GM23338 (cell line): ENCODE results near the gene IQGAP1. TPM values are rescaled to one million over a fixed set of nuclear protein-coding genes. Genes with fewer than 3 reads are reported as not detected.

Experiments used
- ATAC-seq: fragments of 200-7000 bp; cut with Tn5 transposase; 3 replicates; pipeline ENCODE4 v1.9.1; 2020
- DNase-seq: peaks from one replicate; pipeline ENCODE4 v3.0.0-alpha.2; 2015; ENCODE audit warnings: low spot score
- H2AFZ ChIP-seq: fragments of 200-600 bp; sonication (generic); 2 replicates; pipeline ENCODE4 v1.8.0; 2016; ENCODE audit warnings: antibody characterized with exemption, mild to moderate bottlenecking, moderate library complexity
- H3F3A ChIP-seq: fragments of 200-600 bp; sonication (generic); replicated peaks from 2 replicates; pipeline ENCODE4 v1.8.0; 2017; ENCODE audit warnings: antibody characterized with exemption, mixed run types, low read depth
- H3K27ac ChIP-seq: fragments of 200-600 bp; sonication (generic); 2 replicates; pipeline ENCODE4 v1.6.1; 2016; ENCODE audit warnings: low read depth
- H3K27me3 ChIP-seq: fragments of 200-600 bp; sonication (generic); 2 replicates; pipeline ENCODE4 v1.8.0; 2016; ENCODE audit warnings: mild to moderate bottlenecking, mixed run types, moderate library complexity; ENCODE audit not compliant: insufficient read depth
- H3K36me3 ChIP-seq: fragments of 200-600 bp; sonication (generic); 2 replicates; pipeline ENCODE4 v1.8.0; 2016; ENCODE audit warnings: mild to moderate bottlenecking; ENCODE audit not compliant: insufficient read depth
- H3K4me1 ChIP-seq: fragments of 200-600 bp; sonication (generic); 2 replicates; pipeline ENCODE4 v1.8.0; 2016; ENCODE audit warnings: mild to moderate bottlenecking, moderate library complexity; ENCODE audit not compliant: insufficient read depth
- H3K4me2 ChIP-seq: fragments of 200-600 bp; sonication (generic); 2 replicates; pipeline ENCODE4 v1.7.1; 2017; ENCODE audit warnings: mixed run types
- H3K4me3 ChIP-seq: fragments of 200-600 bp; sonication (generic); 2 replicates; pipeline ENCODE4 v1.6.1; 2016; ENCODE audit warnings: mixed run types
- H3K79me2 ChIP-seq: fragments of 200-600 bp; sonication (generic); replicated peaks from 2 replicates; pipeline ENCODE4 v1.8.0; 2017; ENCODE audit warnings: mild to moderate bottlenecking; ENCODE audit not compliant: insufficient read depth
- H3K9me2 ChIP-seq: fragments of 200-600 bp; sonication (generic); 2 replicates; pipeline ENCODE4 v1.8.0; 2017; ENCODE audit not compliant: insufficient read depth
- H4K20me1 ChIP-seq: fragments of 200-600 bp; sonication (generic); replicated peaks from 2 replicates; pipeline ENCODE4 v1.8.0; 2017; ENCODE audit warnings: mild to moderate bottlenecking; ENCODE audit not compliant: insufficient read depth
- H3K27ac Mint-ChIP-seq: 2 replicates; pipeline ENCODE4 v1.8.0; 2020; ENCODE audit warnings: inconsistent platforms, mild to moderate bottlenecking, moderate library complexity, mixed read lengths
- H3K27me3 Mint-ChIP-seq: 3 replicates; pipeline ENCODE4 v1.8.0; 2022; ENCODE audit warnings: low read depth, mild to moderate bottlenecking, moderate library complexity, mixed read lengths, inconsistent platforms; ENCODE audit not compliant: insufficient read depth, poor library complexity
- H3K36me3 Mint-ChIP-seq: 3 replicates; pipeline ENCODE4 v1.8.0; 2021; ENCODE audit warnings: low read depth, mild to moderate bottlenecking, inconsistent platforms, moderate library complexity, mixed read lengths
- H3K4me1 Mint-ChIP-seq: 3 replicates; pipeline ENCODE4 v1.8.0; 2020; ENCODE audit warnings: mild to moderate bottlenecking, inconsistent platforms, mixed read lengths
- H3K4me3 Mint-ChIP-seq: 3 replicates; pipeline ENCODE4 v1.8.0; 2021; ENCODE audit warnings: moderate library complexity, mild to moderate bottlenecking, inconsistent platforms, mixed read lengths
- H3K9me3 Mint-ChIP-seq: 3 replicates; pipeline ENCODE4 v1.8.0; 2020; ENCODE audit warnings: moderate library complexity, mild to moderate bottlenecking, inconsistent platforms, mixed read lengths
- CREB1 ChIP-seq: fragments of 250-450 bp; sonication (Bioruptor Pico); IDR thresholded peaks from 2 replicates; pipeline ENCODE4 v1.5.0; 2020; ENCODE audit warnings: low read depth, mild to moderate bottlenecking, moderate library complexity
- EZH2 ChIP-seq: fragments of 200-600 bp; sonication (generic); IDR thresholded peaks from one replicate; pipeline ENCODE4 v1.8.0; 2017; ENCODE audit warnings: antibody characterized with exemption, mild to moderate bottlenecking, low read depth; ENCODE audit not compliant: unreplicated experiment
- EZH2phosphoT487 ChIP-seq: fragments of 200-600 bp; sonication (generic); IDR thresholded peaks from one replicate; pipeline ENCODE4 v1.8.1; 2018; ENCODE audit warnings: antibody characterized with exemption; ENCODE audit not compliant: unreplicated experiment
- JUNB ChIP-seq: IDR thresholded peaks from one replicate; pipeline ENCODE4 v1.6.1; 2016; ENCODE audit warnings: antibody characterized with exemption; ENCODE audit not compliant: unreplicated experiment
- NANOG ChIP-seq: IDR thresholded peaks from 2 replicates; pipeline ENCODE4 v1.6.1; 2016; ENCODE audit warnings: antibody characterized with exemption, borderline replicate concordance
- POLR2AphosphoS5 ChIP-seq: IDR thresholded peaks from 2 replicates; pipeline ENCODE4 v1.6.1; 2016; ENCODE audit warnings: antibody characterized with exemption, low read depth
- STAT1 ChIP-seq: IDR thresholded peaks from one replicate; pipeline ENCODE4 v1.6.1; 2016; ENCODE audit warnings: antibody characterized with exemption; ENCODE audit not compliant: unreplicated experiment
- ZNF114 ChIP-seq: fragments of 250-450 bp; sonication (Bioruptor Pico); IDR thresholded peaks from 2 replicates; pipeline ENCODE4 v1.5.0; 2020; ENCODE audit warnings: mild to moderate bottlenecking, moderate library complexity
- polyA plus RNA-seq: library from polyadenylated mRNA; unstranded; fragments of >200 nt; fragmentation: Nextera tagmentation; extraction: Ambion mirVana; gene quantifications from 2 replicates; pipeline ENCODE4 v1.2.1, GENCODE V29; 2016
- total RNA-seq: library from RNA; depleted of rRNA; stranded (reverse); fragments of >200 nt; shearing (Covaris generic); gene quantifications from 2 replicates; pipeline ENCODE4 v1.2.3, GENCODE V29; 2014
- TF ChIP-seq, protein P1 (sequence below), 2 experiments: fragments of 200-600 bp in 1 of 2; sonication (generic) in 1 of 2; conservative IDR thresholded peaks; 2 replicates each; pipeline versions ENCODE4 v1.5.1 to v1.6.1; 2016 to 2017; ENCODE audit warnings: antibody characterized with exemption in 2 of 2, low read depth in 2 of 2, mild to moderate bottlenecking in 2 of 2, moderate library complexity in 1 of 2
- TF ChIP-seq, protein P2 (sequence below): fragments of 250-450 bp; sonication (Bioruptor Pico); IDR thresholded peaks from 2 replicates; pipeline ENCODE4 v1.5.0; 2020; ENCODE audit warnings: mild to moderate bottlenecking, moderate library complexity
- TF ChIP-seq, protein P3 (sequence below): IDR thresholded peaks from one replicate; pipeline ENCODE4 v1.6.1; 2018; ENCODE audit warnings: antibody characterized with exemption; ENCODE audit not compliant: unreplicated experiment

The IQGAP1 gene
- total and polyA plus RNA-seq, 2 experiments from 2014 or later, result 92.7 to 159 TPM

DNA sequence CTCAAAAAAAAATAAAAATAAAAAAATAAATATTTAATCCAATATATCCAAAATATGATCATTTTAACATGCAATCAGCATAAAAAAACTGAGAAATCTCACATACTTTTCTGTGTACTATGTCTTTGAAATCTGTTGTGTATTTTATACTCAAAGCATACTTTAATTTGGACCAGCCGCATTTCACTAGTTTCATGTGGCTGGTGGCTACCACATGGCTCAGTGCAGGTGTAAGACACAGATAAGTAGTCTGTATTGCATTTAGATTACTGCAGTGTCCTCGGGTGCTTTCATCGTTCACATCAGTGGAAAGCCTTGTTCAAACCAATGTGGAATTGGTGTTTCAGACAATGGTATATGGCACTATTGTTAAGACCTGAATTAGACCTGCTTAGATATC is 152.7 kb downstream of the IQGAP1 start:
- ATAC-seq (no peak), DNase-seq (no peak)
- H3K36me3 ChIP-seq, result no peaks in the 10 kb centered on the region
- H3K9me2 ChIP-seq, result no peaks in the 10 kb centered on the region
- H3K36me3 Mint-ChIP-seq, result no peaks in the 10 kb centered on the region
- H3K27ac ChIP-seq, result no peak overlapping the region
- H3K27me3 ChIP-seq, result no peaks in the 10 kb centered on the region
- TF ChIP-seq EZH2phosphoT487 (no peak), STAT1 (no peak), POLR2AphosphoS5 (no peak), CREB1 (no peak), EZH2 (no peak), ZNF114 (CRISPR knock-in tag) (no peak), JUNB (no peak), NANOG (no peak)
- TF ChIP-seq, protein P1, sequence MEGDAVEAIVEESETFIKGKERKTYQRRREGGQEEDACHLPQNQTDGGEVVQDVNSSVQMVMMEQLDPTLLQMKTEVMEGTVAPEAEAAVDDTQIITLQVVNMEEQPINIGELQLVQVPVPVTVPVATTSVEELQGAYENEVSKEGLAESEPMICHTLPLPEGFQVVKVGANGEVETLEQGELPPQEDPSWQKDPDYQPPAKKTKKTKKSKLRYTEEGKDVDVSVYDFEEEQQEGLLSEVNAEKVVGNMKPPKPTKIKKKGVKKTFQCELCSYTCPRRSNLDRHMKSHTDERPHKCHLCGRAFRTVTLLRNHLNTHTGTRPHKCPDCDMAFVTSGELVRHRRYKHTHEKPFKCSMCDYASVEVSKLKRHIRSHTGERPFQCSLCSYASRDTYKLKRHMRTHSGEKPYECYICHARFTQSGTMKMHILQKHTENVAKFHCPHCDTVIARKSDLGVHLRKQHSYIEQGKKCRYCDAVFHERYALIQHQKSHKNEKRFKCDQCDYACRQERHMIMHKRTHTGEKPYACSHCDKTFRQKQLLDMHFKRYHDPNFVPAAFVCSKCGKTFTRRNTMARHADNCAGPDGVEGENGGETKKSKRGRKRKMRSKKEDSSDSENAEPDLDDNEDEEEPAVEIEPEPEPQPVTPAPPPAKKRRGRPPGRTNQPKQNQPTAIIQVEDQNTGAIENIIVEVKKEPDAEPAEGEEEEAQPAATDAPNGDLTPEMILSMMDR (conservative IDR thresholded peaks at IDR 0.05; ENCODE audit: low read depth in 2 of 2), result no peak
- TF ChIP-seq, protein P2, sequence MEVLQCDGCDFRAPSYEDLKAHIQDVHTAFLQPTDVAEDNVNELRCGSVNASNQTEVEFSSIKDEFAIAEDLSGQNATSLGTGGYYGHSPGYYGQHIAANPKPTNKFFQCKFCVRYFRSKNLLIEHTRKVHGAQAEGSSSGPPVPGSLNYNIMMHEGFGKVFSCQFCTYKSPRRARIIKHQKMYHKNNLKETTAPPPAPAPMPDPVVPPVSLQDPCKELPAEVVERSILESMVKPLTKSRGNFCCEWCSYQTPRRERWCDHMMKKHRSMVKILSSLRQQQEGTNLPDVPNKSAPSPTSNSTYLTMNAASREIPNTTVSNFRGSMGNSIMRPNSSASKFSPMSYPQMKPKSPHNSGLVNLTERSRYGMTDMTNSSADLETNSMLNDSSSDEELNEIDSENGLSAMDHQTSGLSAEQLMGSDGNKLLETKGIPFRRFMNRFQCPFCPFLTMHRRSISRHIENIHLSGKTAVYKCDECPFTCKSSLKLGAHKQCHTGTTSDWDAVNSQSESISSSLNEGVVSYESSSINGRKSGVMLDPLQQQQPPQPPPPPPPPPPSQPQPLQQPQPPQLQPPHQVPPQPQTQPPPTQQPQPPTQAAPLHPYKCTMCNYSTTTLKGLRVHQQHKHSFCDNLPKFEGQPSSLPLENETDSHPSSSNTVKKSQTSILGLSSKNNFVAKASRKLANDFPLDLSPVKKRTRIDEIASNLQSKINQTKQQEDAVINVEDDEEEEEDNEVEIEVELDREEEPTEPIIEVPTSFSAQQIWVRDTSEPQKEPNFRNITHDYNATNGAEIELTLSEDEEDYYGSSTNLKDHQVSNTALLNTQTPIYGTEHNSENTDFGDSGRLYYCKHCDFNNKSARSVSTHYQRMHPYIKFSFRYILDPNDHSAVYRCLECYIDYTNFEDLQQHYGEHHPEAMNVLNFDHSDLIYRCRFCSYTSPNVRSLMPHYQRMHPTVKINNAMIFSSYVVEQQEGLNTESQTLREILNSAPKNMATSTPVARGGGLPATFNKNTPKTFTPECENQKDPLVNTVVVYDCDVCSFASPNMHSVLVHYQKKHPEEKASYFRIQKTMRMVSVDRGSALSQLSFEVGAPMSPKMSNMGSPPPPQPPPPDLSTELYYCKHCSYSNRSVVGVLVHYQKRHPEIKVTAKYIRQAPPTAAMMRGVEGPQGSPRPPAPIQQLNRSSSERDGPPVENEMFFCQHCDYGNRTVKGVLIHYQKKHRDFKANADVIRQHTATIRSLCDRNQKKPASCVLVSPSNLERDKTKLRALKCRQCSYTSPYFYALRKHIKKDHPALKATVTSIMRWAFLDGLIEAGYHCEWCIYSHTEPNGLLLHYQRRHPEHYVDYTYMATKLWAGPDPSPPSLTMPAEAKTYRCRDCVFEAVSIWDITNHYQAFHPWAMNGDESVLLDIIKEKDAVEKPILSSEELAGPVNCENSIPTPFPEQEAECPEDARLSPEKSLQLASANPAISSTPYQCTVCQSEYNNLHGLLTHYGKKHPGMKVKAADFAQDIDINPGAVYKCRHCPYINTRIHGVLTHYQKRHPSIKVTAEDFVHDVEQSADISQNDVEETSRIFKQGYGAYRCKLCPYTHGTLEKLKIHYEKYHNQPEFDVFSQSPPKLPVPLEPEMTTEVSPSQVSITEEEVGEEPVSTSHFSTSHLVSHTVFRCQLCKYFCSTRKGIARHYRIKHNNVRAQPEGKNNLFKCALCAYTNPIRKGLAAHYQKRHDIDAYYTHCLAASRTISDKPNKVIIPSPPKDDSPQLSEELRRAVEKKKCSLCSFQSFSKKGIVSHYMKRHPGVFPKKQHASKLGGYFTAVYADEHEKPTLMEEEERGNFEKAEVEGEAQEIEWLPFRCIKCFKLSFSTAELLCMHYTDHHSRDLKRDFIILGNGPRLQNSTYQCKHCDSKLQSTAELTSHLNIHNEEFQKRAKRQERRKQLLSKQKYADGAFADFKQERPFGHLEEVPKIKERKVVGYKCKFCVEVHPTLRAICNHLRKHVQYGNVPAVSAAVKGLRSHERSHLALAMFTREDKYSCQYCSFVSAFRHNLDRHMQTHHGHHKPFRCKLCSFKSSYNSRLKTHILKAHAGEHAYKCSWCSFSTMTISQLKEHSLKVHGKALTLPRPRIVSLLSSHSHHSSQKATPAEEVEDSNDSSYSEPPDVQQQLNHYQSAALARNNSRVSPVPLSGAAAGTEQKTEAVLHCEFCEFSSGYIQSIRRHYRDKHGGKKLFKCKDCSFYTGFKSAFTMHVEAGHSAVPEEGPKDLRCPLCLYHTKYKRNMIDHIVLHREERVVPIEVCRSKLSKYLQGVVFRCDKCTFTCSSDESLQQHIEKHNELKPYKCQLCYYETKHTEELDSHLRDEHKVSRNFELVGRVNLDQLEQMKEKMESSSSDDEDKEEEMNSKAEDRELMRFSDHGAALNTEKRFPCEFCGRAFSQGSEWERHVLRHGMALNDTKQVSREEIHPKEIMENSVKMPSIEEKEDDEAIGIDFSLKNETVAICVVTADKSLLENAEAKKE, result no peak
- TF ChIP-seq, protein P3, sequence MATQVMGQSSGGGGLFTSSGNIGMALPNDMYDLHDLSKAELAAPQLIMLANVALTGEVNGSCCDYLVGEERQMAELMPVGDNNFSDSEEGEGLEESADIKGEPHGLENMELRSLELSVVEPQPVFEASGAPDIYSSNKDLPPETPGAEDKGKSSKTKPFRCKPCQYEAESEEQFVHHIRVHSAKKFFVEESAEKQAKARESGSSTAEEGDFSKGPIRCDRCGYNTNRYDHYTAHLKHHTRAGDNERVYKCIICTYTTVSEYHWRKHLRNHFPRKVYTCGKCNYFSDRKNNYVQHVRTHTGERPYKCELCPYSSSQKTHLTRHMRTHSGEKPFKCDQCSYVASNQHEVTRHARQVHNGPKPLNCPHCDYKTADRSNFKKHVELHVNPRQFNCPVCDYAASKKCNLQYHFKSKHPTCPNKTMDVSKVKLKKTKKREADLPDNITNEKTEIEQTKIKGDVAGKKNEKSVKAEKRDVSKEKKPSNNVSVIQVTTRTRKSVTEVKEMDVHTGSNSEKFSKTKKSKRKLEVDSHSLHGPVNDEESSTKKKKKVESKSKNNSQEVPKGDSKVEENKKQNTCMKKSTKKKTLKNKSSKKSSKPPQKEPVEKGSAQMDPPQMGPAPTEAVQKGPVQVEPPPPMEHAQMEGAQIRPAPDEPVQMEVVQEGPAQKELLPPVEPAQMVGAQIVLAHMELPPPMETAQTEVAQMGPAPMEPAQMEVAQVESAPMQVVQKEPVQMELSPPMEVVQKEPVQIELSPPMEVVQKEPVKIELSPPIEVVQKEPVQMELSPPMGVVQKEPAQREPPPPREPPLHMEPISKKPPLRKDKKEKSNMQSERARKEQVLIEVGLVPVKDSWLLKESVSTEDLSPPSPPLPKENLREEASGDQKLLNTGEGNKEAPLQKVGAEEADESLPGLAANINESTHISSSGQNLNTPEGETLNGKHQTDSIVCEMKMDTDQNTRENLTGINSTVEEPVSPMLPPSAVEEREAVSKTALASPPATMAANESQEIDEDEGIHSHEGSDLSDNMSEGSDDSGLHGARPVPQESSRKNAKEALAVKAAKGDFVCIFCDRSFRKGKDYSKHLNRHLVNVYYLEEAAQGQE, result no peak
- H3K79me2 ChIP-seq, result no peaks in the 10 kb centered on the region
- no peaks in the 10 kb centered on the region for H3K4me1 ChIP-seq
- H3F3A ChIP-seq, result no peaks in the 10 kb centered on the region
- H3K27ac Mint-ChIP-seq, result no peak overlapping the region
- H3K9me3 Mint-ChIP-seq, result no peaks in the 10 kb centered on the region
- no peak overlapping the region for H2AFZ ChIP-seq
- no peak overlapping the region for H3K4me3 Mint-ChIP-seq
- no peak overlapping the region for H3K4me2 ChIP-seq
- peaks cover 3% of the 10 kb centered on the region; the same call in 1 of the 3 replicates for H3K4me1 Mint-ChIP-seq
- no peak overlapping the region for H3K4me3 ChIP-seq
- H4K20me1 ChIP-seq, result no peaks in the 10 kb centered on the region
- peaks cover 1% of the 10 kb centered on the region for H3K27me3 Mint-ChIP-seq
